ENCODE data around the gene RTN4RL1.

- no peak for TF ChIP-seq CTCF (IDR thresholded peaks at IDR 0.05; ENCODE audit: insufficient read depth, low read depth, low read length)
- no peak for TF ChIP-seq EZH2 (IDR thresholded peaks at IDR 0.05; ENCODE audit: insufficient read depth, low read length)
Observed at GRCh38 chr17:2061441-2061958, 36.4 kb upstream of the RTN4RL1 start.

All from astrocyte (in vitro differentiated cells and primary cell).